AG04449 (cell line): ENCODE measurements around the gene ARHGDIB.

Experiments used
- CTCF ChIA-PET: fragments of 350-600 bp; formaldehyde crosslinking; extraction: SDS; loops from one replicate; lab custom pipeline; 2021; ENCODE audit warnings: antibody characterized with exemption; lab: Yijun Ruan, JAX
- POLR2A ChIA-PET: fragments of 400-600, 350-600 bp; formaldehyde crosslinking; extraction: SDS; loops from one replicate; lab custom pipeline; 2020; ENCODE audit warnings: antibody characterized with exemption, inconsistent platforms; lab: Yijun Ruan, JAX
- DNase-seq: peaks from one replicate; pipeline ENCODE4 v3.0.0-alpha.2; 2010; ENCODE audit warnings: low read depth, low spot score
- H3K4me3 ChIP-seq: 2 replicates; pipeline ENCODE4 v1.5.1; 2011; ENCODE audit warnings: low read depth, mild to moderate bottlenecking, control low read depth, low read length
- TF ChIP-seq, protein P1 (sequence below): IDR thresholded peaks from one replicate; pipeline ENCODE4 v1.5.1; 2011; ENCODE audit warnings: mild to moderate bottlenecking, moderate library complexity, low read length, control low read depth, inconsistent platforms; ENCODE audit not compliant: insufficient read depth; ENCODE audit errors: missing control alignments

The ARHGDIB gene

DNA sequence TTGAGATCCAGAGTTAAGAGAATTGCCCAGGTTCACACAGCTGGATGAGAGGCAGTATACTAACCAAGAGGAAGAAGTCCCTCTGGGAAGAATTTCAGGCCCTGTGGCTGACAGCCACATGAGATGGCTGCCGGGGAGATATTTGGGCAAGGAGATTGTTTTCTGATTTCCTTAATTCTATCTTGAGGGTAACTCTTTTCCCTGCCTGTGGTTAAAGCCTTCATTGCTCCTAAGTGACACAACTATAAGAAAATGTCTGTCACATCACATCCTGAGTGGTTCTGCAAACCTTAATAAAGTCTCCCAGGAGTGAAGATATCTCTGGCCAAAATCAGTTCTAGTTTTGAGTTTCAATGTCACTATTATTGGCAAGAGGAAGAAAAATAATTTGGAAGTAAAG lies 9.6 kb downstream of the ARHGDIB start:
- no peak overlapping the region for H3K4me3 ChIP-seq
- CTCF ChIA-PET = interaction anchor here (0.6 kb wide), 1 partner anchor 16 kb away, joined by 3 read pairs; no protein-coding TSS in a partner anchor
- TF ChIP-seq, protein P1, sequence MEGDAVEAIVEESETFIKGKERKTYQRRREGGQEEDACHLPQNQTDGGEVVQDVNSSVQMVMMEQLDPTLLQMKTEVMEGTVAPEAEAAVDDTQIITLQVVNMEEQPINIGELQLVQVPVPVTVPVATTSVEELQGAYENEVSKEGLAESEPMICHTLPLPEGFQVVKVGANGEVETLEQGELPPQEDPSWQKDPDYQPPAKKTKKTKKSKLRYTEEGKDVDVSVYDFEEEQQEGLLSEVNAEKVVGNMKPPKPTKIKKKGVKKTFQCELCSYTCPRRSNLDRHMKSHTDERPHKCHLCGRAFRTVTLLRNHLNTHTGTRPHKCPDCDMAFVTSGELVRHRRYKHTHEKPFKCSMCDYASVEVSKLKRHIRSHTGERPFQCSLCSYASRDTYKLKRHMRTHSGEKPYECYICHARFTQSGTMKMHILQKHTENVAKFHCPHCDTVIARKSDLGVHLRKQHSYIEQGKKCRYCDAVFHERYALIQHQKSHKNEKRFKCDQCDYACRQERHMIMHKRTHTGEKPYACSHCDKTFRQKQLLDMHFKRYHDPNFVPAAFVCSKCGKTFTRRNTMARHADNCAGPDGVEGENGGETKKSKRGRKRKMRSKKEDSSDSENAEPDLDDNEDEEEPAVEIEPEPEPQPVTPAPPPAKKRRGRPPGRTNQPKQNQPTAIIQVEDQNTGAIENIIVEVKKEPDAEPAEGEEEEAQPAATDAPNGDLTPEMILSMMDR = no peak
- no peak for DNase-seq
- POLR2A ChIA-PET = no interaction called here

DNA sequence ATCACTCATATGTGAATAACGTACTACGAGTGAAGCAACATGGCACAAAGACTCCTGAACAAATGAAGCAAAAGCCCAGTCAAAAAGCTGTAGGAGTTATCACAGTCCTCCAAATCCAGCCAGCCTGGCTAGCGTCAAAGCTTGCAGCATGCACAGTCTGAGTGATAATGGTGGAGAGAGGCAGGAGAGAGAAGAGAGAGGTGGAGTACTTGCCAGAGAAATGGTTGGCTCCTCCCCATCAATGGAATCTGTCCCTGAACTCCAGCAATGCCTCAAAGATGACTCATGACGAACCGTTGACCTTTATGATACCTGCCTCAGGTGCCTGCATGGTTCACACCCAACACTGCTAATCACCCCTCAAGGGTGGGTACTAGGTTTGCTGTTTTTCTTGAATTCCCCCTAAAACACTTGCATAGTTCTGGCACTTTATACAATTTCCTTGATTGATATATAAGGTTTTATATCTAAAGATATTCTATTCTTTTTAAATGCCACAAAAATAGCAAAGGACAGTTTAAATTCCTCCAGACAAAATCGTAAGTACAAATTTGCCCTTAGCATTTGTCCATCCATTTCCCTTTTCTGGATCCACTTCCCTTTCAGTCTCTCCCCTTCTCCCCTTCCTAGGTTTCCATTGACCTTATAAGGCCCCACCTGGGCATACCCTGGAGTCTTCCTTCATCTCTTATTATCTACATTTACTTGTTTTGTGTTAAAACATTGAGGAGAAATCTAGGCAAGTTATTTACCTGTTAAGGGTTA lies 10.2 kb downstream of the ARHGDIB start:
- H3K4me3 ChIP-seq = no peak overlapping the region
- ChIA-PET POLR2A (no interaction called here), CTCF (interaction anchor here (1.2 kb wide), 1 partner anchor 107 kb away, joined by 4 read pairs; the partner anchor contains the start of gene ART4)
- TF ChIP-seq, protein P1 = no peak
- no peak for DNase-seq

DNA sequence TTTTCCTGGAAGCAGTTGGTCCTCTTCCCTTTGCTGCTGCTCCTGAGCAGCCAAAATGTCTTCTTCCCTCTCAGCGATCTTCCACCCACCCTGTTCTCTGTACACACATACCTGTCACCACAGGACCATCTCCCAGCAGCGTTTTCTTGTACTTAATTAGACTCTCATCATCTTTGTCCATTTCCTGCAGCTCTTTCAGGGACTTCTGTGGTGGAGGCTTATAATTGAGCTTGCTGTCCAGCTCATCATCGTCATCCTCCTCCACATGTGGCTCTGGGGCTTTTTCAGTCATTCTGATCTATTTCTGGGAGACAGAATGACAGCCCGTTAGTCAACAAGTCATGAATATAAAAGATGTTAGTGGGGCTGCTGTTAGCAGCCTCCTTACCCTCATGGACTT lies 11.0 kb downstream of the ARHGDIB start:
- ChIA-PET POLR2A (no interaction called here), CTCF (interaction anchor here (1.2 kb wide), 1 partner anchor 107 kb away, joined by 4 read pairs; the partner anchor contains the start of gene ART4)
- DNase-seq = no peak
- no peak overlapping the region for H3K4me3 ChIP-seq
- TF ChIP-seq, protein P1 = no peak

DNA sequence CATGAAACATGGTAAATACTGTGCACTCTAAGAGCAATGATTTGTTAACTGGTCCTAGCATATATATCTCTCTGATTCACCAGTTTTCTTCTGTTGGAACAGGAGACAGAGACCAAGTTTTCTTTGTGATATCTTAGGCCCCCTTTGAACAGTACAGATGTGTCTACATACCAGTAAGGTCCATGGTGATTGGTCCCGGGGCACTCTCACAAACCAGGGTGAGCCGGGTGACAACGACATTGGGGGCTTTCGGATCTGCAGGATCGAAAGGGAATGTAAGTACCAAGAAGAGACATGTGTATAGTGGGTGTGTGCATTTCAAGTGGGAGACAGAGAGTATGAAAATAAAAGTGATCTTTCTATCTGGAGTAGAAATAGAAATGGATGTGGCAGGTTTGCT lies 11.8 kb downstream of the ARHGDIB start:
- ChIA-PET CTCF (no interaction called here), POLR2A (no interaction called here)
- no peak for DNase-seq
- TF ChIP-seq, protein P1 = no peak
- no peak overlapping the region for H3K4me3 ChIP-seq

DNA sequence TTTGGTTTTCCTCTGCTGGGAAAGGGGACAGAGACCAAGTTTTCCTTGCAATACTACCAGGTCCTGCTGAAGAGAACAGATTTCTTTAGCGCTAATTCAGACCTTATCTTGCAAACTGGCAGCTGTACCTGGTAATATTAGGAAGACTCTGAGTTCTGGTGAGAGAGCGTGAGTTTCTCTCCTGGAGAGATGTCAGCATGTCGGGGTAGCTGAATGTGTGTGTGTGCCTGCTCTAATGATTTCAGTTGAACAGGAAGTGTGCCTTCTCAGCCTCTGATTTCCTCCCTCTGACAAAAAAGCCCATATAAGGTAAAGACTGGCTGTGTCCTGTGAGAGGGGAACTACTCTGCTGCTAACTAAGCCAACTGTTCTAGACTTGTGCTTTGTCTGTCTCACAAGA lies 12.7 kb downstream of the ARHGDIB start:
- DNase-seq = peak; percentile 73
- POLR2A ChIA-PET = interaction anchor here (2.0 kb wide), 1 partner anchor 178 kb away, joined by 5 read pairs; a partner anchor contains a TSS

DNA sequence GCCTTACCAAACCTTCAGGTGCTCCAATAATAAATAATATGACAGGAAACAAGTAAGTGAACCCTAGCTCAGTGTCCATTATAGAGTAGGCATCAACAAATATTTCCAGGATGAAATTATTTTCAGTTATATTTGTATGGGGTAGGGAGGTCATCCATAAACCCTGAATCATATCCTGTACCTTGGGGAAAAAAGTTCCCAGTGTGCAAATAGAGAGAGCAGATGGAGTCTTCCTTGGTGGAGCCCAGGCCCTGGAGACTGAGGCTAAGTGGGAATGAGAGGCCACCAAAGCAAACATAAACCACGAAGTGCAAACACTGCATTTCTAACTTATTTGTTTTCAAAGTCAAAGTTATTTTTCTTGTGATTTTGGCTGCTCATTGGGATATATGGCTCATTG lies 14.5 kb downstream of the ARHGDIB start:
- POLR2A ChIA-PET = no interaction called here
- TF ChIP-seq, protein P1 = no peak

More for the DNA sequence above, 12.7 kb downstream of the ARHGDIB start:
- CTCF ChIA-PET = interaction anchor here (1.0 to 1.2 kb wide), 3 partner anchors 9 to 272 kb away, joined by 3 read pairs; partner anchors contain the start of gene RERG
- peak overlapping the region; percentile 29 for H3K4me3 ChIP-seq
- TF ChIP-seq, protein P1 = no peak

More for the DNA sequence above, 14.5 kb downstream of the ARHGDIB start:
- H3K4me3 ChIP-seq = no peak overlapping the region
- no peak for DNase-seq
- CTCF ChIA-PET = no interaction called here
